Chondrocyte (in vitro differentiated cells): Measurements from ENCODE around the gene C20orf144. TPM values are rescaled to one million over a fixed set of nuclear protein-coding genes. Genes with fewer than 3 reads are reported as not detected.

Source experiments
- DNase-seq: peaks from one replicate; pipeline ENCODE4 v3.0.0; 2021; ENCODE audit warnings: mixed read lengths, low spot score
- H3K27ac Mint-ChIP-seq: one replicate; pipeline ENCODE4 v1.8.0; 2021; ENCODE audit warnings: mild to moderate bottlenecking, moderate library complexity, mixed read lengths; ENCODE audit not compliant: unreplicated experiment
- H3K27me3 Mint-ChIP-seq: 2 replicates; pipeline ENCODE4 v1.8.0; 2021; ENCODE audit warnings: low read depth, mixed read lengths
- H3K36me3 Mint-ChIP-seq: 2 replicates; pipeline ENCODE4 v1.8.0; 2021; ENCODE audit warnings: low read depth, mixed read lengths
- H3K4me1 Mint-ChIP-seq: 2 replicates; pipeline ENCODE4 v1.8.0; 2021; ENCODE audit warnings: low read depth, mild to moderate bottlenecking, mixed read lengths
- H3K4me3 Mint-ChIP-seq: one replicate; pipeline ENCODE4 v1.8.0; 2021; ENCODE audit warnings: mild to moderate bottlenecking, moderate library complexity, mixed read lengths; ENCODE audit not compliant: unreplicated experiment
- H3K9me3 Mint-ChIP-seq: 2 replicates; pipeline ENCODE4 v1.8.0; 2021; ENCODE audit warnings: low read depth, mixed read lengths
- total RNA-seq: library from RNA; stranded (reverse); gene quantifications from 3 replicates; pipeline ENCODE4 v1.2.1, GENCODE V29; 2021
- TF ChIP-seq, protein P1 (sequence below): fragments of 200-600 bp; sonication (generic); IDR thresholded peaks from 2 replicates; pipeline ENCODE4 v1.5.0; 2021; ENCODE audit warnings: antibody characterized with exemption, mild to moderate bottlenecking, moderate library complexity

C20orf144 gene
- total RNA-seq, 1 donor from 2014 or later, result 0.10 TPM

DNA sequence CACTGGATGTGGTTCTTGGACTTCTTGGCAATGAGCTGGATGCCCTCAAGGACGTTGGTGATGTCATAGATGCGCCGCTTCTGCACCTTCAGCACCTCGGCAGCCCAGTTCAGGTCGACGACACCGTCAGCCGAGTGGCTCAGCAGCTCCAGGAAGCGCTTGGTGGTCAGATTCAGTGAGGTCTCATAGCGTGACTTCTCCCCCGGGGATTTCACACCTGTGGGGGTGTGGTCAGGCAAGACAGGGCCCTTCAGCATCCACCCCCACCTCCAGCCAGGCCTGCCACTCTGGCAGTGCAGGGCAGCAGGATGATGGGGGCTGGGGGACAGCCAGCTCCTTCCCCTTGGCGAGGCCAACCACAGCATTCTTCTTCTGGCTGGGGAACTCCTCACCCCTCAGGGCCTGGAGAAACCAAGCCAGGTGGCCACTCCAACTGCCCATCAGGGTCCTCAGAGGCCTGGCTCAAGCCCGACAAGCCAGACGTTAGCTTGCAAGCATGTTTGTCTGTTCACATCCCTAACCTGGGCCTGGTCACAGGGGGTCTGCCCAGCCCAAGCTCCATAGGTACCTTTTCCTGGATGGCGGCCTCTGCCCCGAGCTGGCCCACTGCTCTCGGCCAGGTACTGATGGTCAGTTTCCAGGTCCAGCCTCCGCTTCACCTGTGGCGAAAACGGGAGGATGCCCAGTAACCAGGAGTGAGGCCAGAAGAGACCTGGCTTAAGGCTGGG, 17.8 kb downstream of the C20orf144 start:
- DNase-seq, result no peak
- H3K9me3 Mint-ChIP-seq, result no peaks in the 10 kb centered on the region
- H3K4me3 Mint-ChIP-seq, result no peak overlapping the region
- TF ChIP-seq, protein P1, sequence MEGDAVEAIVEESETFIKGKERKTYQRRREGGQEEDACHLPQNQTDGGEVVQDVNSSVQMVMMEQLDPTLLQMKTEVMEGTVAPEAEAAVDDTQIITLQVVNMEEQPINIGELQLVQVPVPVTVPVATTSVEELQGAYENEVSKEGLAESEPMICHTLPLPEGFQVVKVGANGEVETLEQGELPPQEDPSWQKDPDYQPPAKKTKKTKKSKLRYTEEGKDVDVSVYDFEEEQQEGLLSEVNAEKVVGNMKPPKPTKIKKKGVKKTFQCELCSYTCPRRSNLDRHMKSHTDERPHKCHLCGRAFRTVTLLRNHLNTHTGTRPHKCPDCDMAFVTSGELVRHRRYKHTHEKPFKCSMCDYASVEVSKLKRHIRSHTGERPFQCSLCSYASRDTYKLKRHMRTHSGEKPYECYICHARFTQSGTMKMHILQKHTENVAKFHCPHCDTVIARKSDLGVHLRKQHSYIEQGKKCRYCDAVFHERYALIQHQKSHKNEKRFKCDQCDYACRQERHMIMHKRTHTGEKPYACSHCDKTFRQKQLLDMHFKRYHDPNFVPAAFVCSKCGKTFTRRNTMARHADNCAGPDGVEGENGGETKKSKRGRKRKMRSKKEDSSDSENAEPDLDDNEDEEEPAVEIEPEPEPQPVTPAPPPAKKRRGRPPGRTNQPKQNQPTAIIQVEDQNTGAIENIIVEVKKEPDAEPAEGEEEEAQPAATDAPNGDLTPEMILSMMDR, result no peak
- no peaks in the 10 kb centered on the region for H3K27me3 Mint-ChIP-seq
- H3K27ac Mint-ChIP-seq, result no peak overlapping the region
- no peaks in the 10 kb centered on the region for H3K36me3 Mint-ChIP-seq
- peaks cover 40% of the 10 kb centered on the region for H3K4me1 Mint-ChIP-seq

DNA sequence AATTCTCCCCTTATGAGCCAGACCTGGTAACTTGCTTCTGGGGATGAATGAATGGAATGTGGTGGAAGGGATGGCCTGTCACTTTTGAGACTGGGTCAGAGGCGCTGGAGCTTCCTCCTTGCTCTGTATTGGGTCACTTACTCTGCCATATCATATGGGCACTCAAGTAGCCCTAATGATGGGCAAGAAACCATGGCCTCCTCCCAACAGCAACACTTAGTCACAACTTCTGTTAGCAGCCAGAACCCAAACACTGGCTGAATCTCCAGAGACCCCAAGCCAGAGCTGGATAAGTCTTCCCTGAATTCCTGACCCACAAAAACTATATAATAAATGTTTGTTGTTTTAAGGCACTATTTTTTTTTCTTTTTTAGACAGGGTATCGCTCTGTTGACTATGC, 18.6 kb downstream of the C20orf144 start:
- Mint-ChIP-seq H3K36me3 (no peaks in the 10 kb centered on the region), H3K4me3 (no peak overlapping the region), H3K27me3 (no peaks in the 10 kb centered on the region), H3K9me3 (no peaks in the 10 kb centered on the region), H3K27ac (peak overlapping the region; percentile 83), H3K4me1 (peaks cover 40% of the 10 kb centered on the region)
- TF ChIP-seq, protein P1, result no peak
- no peak for DNase-seq

DNA sequence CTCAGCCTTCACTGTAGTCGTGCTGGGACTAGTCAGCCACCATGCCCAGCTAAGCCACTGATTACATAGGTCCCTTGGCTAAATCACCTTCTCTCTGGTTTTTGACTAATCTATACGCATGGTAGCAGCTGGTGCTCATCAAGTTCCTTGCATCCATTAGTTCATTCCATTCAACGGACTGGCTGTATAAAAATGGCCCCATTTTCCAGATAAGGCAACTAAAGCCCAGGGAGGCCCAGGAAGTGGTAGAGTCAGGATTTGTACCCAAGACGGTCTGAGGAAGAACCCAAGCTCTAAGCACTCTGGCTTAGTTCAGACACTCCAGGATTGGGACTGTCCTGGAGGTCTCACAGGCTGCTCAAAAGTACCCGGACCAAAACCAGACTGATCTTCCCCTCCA, 19.2 kb downstream of the C20orf144 start:
- no peaks in the 10 kb centered on the region for H3K36me3 Mint-ChIP-seq
- no peak for DNase-seq
- peaks cover 36% of the 10 kb centered on the region for H3K4me1 Mint-ChIP-seq
- no peaks in the 10 kb centered on the region for H3K27me3 Mint-ChIP-seq
- H3K9me3 Mint-ChIP-seq, result no peaks in the 10 kb centered on the region
- H3K4me3 Mint-ChIP-seq, result no peak overlapping the region
- TF ChIP-seq, protein P1, result no peak
- H3K27ac Mint-ChIP-seq, result peak overlapping the region; percentile 83

DNA sequence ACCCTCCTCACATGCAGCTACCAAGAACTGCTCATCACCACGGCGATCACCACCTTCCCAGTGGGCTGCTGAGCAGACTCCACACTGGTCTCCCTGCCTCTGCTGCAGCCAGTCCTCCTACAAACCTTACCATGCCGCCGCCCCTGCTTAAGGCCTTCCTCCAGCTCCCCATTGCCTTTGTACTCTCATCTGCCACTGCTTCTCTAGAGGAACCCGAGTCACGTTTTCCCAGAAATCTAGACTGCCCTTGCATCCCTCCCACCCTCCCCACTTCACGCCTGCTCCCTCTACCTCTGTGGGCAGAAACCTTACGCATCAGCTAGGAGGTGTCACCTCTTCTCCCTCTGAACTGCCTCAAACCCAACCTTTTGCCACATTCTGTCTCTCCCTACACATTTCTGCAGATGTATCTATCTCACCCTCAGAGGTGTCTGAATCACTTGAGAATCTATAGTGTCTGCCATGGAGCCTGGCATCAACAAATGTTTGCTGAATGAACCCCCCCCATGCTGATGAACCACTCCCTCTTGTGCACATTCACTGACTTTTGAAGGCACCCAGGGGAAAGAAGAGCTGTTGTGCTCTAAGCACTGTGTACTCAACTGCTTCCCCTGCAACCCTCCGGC, 19.7 kb downstream of the C20orf144 start:
- no peaks in the 10 kb centered on the region for H3K36me3 Mint-ChIP-seq
- no peak overlapping the region for H3K4me3 Mint-ChIP-seq

More for the DNA sequence above, 19.7 kb downstream of the C20orf144 start:
- H3K9me3 Mint-ChIP-seq, result no peaks in the 10 kb centered on the region
- peaks cover 40% of the 10 kb centered on the region for H3K4me1 Mint-ChIP-seq
- TF ChIP-seq, protein P1, result no peak
- DNase-seq, result no peak
- no peaks in the 10 kb centered on the region for H3K27me3 Mint-ChIP-seq
- H3K27ac Mint-ChIP-seq, result peak overlapping the region; percentile 52
